ENCODE measurements around the gene DNM1. TPM values are rescaled to one million over a fixed set of nuclear protein-coding genes. Genes with fewer than 3 reads are reported as not detected.

DNM1 gene
- total and polyA plus RNA-seq, 10 of the 15 experiments (the other 5 are each of a cell fraction or from before 2014, with no cell fraction given) = 0.06 to 0.67 (median 0.19) TPM; not detected in 3

GRCh38 chr9:128274245-128274644 is 71.1 kb downstream of the DNM1 start (continued):
- TF ChIP-seq E2F8 (IDR thresholded peaks at IDR 0.05; ENCODE audit: low read depth, partially characterized antibody) (no peak), ATF7 (IDR thresholded peaks at IDR 0.05; ENCODE audit: low read depth) (no peak), RAD21 (IDR thresholded peaks at IDR 0.05; ENCODE audit: insufficient read depth, low read depth, low read length) (no peak), SMAD1 (IDR thresholded peaks at IDR 0.05; ENCODE audit: low read depth, partially characterized antibody) (no peak), TCF12 (IDR thresholded peaks at IDR 0.05; ENCODE audit: low read depth, low read length) (no peak), MTA3 (IDR thresholded peaks at IDR 0.05; ENCODE audit: borderline replicate concordance, low read length) (no peak), RUNX3 (IDR thresholded peaks at IDR 0.05; ENCODE audit: low read length) (no peak), SUZ12 (IDR thresholded peaks at IDR 0.05; ENCODE audit: unreplicated experiment) (no peak), FOS (IDR thresholded peaks at IDR 0.05; ENCODE audit: borderline replicate concordance, extremely low read depth, insufficient read length) (no peak)
